Amniotic stem cell (primary cell): Measurements from ENCODE around the gene INHBE.
"Not testable (repeated sequence)": the region's sequence is repeated elsewhere in the genome, so short reads cannot be mapped to it uniquely, and the experiment has no call there.

ENCODE experiments used
- DNase-seq: peaks from one replicate; lab custom pipeline; 2025; lab: John Stamatoyannopoulos, UW

The INHBE gene

GRCh38 chr12:57441393-57441792, 13.7 kb upstream of the INHBE start:
- DNase-seq: not testable (repeated sequence)

DNA sequence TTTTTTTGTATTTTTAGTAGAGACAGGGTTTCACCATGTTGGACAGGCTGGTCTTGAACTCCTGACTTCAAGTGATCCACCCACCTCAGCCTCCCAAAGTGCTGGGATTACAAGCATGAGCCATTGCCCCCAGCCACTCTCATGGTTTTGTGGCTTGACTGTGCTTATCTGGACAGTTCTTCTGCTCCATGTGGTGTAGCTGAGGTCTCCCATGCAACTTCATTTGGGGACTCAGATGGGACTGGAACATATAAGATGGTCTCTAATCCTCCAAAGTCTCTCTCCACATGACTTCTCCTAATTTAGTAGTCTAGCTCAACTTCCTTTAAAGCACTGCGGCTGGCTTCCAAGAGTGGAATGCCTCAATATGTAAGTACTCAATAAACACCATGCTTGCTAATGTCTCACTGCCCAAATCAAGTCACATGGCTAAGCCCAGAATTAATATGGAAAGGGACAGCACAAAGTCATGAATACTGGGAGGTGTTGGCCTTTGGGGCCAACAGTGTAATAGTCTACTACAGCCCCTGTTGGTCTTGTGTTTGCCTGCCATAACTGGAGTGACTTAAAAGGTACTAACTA, 13.2 kb upstream of the INHBE start:
- no peak for DNase-seq

GRCh38 chr12:57444337-57444736, 10.8 kb upstream of the INHBE start:
- DNase-seq: not testable (repeated sequence)

DNA sequence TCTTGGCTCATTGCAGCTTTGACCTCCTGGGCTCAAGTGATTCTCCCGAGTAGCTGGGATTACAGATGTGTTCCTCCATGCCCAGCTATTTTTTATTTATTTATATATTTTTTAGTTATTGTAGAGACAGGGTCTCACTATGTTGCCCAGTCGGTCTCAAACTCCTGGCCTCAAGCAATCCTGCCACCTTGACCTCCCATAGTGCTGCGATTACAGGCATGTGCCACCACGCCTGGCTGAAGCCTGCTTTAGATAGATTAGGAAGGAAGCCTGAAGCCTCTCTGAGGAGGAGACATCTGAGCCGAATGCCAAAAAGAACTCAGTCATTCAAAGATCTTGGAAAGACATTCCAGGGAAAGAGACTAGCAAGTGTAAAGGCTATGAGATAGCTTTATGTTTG, 10.4 kb upstream of the INHBE start:
- no peak for DNase-seq

DNA sequence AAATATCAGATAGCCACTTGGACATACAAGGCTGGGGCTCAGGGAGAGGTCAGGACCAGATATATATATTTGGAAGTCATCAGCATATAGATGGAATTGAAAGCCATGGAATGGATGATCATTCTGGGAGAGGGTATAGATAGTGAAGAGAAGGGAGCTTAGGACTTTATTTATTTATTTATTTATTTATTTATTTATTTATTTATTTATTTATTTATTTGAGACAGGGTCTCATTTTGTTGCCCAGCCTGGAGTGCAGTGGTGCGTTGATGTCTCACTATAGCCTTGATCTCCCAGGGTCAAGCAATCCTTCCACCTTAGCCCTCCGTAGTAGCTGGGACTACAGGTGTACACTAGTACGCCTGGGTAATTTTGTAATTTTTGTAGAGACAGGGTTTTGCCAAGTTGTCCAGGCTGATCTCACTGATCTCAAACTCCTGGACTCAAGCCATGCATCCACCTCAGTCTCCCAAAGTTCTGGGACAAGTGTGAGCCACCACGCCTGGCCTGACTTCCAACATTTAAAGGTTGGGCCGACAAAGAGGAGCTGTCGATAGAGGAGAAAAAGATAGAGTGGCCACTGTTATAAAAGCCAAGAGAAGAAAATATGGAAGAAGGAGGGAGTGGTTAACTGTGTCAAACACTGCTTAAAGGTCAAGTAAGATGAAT, 8.7 kb upstream of the INHBE start:
- DNase-seq: no peak

DNA sequence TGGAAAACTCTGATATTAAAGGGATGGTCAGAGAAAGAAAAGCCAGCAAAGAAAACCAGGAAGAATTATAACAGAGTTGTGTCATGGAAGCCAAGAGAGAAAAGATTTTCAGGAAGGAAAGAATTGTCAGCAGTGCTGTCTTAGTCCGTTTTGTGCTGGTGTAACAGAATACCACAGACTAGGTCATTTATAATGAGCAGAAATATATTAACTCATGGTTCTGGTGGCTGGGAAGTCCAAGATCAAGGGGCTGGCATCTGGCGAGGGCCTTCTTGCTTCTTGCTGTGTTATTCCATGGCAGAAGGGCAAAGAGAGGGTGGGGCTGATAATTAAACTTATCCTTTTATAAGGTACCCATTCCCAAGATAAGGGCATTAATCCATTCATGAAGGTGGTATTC, 6.4 kb upstream of the INHBE start:
- no peak for DNase-seq

- DNase-seq: no peak
Observed at GRCh38 chr12:57449375-57449774, 5.7 kb upstream of the INHBE start.

- no peak for DNase-seq
Observed at GRCh38 chr12:57450057-57450456, 5.0 kb upstream of the INHBE start.

- no peak for DNase-seq
Observed at GRCh38 chr12:57451233-57451778, 3.8 kb upstream of the INHBE start.

GRCh38 chr12:57452181-57452936, 2.7 kb upstream of the INHBE start:
- peak; percentile 31 for DNase-seq

DNA sequence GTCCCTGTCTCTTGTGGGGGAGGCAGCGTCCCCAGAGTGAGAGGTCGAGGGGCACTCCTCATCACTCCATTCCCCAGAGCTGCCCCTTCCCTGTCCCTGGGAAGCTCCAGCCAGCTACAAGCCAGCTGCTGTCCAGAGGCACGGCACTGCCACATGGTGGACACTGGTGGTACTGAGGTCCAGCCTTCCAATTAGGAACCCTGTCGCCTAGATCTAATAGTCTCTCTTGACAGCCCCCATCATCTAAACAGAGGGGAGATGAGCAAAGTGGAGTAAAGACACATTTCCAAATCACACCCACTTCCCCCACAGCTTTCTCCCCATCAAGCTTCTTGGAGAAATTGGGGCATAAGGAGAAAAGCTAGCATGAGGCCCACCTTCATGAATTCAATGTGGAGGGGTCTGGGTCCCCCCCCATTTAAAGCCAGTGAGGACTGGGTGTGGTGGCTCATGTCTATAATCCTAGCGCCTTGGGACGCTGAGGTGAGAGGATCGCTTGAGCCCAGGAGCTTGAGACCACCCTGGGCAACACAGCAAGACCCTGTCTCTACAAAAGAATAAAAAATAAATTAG, 2.1 kb upstream of the INHBE start:
- peak; percentile 58 for DNase-seq

DNA sequence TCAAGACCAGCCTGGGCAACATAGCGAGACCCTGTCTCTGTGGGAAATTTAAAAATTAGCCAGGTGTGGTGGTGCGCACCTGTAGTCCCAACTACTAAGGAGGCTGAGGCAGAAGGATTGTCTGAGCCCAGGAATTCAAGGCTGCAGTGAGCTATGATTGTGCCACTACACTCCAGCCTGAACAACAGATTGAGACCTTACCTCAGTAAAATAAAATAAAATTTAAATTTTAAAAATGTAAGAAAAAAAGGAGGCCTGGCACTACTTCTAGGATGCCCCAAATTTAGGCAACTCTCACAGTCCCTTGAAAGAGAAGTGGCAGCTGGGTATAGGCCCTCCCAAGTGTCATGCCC, 918 bp upstream of the INHBE start:
- DNase-seq: no peak

GRCh38 chr12:57455374-57456144, 452 bp downstream of the INHBE start:
- no peak for DNase-seq

- no peak for DNase-seq
Observed at GRCh38 chr12:57456145-57456700, 1.1 kb downstream of the INHBE start.

DNA sequence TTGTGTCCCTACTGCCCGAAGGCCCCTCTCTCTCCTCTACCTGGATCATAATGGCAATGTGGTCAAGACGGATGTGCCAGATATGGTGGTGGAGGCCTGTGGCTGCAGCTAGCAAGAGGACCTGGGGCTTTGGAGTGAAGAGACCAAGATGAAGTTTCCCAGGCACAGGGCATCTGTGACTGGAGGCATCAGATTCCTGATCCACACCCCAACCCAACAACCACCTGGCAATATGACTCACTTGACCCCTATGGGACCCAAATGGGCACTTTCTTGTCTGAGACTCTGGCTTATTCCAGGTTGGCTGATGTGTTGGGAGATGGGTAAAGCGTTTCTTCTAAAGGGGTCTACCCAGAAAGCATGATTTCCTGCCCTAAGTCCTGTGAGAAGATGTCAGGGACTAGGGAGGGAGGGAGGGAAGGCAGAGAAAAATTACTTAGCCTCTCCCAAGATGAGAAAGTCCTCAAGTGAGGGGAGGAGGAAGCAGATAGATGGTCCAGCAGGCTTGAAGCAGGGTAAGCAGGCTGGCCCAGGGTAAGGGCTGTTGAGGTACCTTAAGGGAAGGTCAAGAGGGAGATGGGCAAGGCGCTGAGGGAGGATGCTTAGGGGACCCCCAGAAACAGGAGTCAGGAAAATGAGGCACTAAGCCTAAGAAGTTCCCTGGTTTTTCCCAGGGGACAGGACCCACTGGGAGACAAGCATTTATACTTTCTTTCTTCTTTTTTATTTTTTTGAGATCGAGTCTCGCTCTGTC, 1.8 kb downstream of the INHBE start:
- DNase-seq: no peak

GRCh38 chr12:57458665-57459054, 3.6 kb downstream of the INHBE start:
- DNase-seq: no peak

DNA sequence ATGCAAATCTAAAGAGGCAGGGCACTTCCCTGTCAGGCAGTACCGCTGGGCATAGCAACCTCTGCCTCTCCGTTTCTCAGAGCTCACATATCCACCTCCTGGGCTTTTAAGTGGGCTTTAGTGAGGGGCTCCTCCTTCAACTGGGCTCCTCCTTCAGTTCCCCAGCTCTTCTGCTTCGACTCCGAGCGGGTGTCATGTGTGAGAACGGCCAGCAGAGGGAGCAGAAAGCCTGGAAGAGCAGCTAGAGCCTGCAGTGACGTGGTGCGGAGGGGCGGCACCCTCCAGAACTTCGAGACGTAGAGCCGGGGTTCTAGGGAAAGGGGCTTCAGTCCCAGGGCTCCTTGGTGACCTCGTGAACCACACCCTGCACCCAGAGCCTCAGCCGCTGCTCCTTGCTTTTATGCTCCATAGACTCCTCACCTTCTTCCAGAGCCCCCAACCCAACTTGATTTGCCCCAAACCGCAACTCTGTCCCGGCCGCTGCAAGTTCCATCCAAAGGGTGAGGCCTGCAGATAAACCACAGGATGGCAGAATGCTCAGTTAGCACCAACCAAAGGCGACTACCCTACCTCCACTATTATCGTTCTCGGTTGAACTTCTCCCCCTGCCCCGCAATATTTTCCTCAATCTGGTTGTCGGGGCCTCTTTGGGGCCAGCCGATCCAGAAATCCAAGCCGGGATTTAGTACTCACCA, 4.1 kb downstream of the INHBE start:
- peak; percentile 92 for DNase-seq

DNA sequence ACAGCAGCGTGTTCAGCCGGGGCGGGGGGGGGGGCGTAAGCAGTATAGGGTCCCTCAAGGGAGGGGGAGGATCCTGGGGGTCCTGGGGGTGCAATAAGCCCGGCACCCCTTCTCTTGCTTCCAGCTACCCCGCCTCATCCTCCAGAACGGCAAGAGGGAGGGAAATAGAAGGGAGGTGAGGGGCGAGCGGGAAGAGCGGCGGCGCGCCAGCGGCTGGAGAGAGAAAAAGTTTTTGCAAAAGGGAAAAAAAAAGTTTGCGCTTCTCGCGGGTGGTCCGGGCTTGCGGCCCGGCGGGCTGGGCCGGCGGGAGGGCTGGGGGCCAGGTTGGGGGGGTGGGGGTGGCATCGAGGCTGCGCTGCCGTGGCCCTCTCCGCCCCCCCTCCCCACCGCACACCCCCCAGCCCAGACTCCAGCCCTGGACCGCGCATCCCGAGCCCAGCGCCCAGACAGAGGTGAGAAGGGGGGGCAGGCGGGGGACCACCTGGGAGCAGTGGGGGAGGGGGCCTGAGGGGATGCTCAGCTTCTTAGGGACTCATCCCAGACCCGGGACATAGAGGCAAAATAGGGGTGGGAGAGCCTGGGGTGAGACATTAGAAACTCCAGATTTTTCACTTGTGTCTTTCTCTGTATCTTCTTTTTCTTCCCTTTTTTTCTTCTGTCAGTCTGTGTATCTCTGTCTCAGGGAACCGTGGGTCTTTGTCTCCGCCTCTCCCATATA, 4.8 kb downstream of the INHBE start, which contains the start of gene GLI1:
Gene GLI1 (plus strand): TSS at position 36 of the 718 bp plus-strand sequence. CDS start 3,907 bp downstream, outside the sequence.
- DNase-seq: no peak

- no peak for DNase-seq
Observed at GRCh38 chr12:57460468-57460784, 5.3 kb downstream of the INHBE start.

GRCh38 chr12:57460841-57461275, 5.8 kb downstream of the INHBE start:
- no peak for DNase-seq
